ENCODE results near the gene NEIL3.

DNA sequence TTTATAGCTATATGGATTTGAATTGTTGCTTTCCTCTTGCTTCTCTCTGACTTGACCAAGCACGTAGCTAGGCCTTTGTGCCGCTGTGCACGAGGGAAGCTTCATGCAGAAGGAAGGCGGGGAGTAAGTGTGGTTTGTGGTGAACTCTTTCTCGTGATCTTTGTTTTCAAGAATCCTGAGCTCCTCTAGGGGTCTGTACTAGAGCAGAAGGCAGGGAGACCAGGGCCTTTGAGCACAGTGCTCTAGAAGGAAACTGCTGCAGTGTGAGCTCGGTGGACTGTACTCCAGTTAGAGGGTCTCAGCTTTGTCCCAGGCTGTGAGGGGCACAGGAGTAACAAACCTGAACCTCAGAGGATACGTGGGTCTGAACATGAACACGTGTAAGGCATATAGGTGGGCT lies 83.6 kb downstream of the NEIL3 start:
- no peak for TF ChIP-seq POLR2AphosphoS5 (IDR thresholded peaks at IDR 0.05)
- TF ChIP-seq, protein P1, sequence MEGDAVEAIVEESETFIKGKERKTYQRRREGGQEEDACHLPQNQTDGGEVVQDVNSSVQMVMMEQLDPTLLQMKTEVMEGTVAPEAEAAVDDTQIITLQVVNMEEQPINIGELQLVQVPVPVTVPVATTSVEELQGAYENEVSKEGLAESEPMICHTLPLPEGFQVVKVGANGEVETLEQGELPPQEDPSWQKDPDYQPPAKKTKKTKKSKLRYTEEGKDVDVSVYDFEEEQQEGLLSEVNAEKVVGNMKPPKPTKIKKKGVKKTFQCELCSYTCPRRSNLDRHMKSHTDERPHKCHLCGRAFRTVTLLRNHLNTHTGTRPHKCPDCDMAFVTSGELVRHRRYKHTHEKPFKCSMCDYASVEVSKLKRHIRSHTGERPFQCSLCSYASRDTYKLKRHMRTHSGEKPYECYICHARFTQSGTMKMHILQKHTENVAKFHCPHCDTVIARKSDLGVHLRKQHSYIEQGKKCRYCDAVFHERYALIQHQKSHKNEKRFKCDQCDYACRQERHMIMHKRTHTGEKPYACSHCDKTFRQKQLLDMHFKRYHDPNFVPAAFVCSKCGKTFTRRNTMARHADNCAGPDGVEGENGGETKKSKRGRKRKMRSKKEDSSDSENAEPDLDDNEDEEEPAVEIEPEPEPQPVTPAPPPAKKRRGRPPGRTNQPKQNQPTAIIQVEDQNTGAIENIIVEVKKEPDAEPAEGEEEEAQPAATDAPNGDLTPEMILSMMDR (IDR thresholded peaks at IDR 0.05), result no peak
